ENCODE data around the gene NPY. TPM values are rescaled to one million over a fixed set of nuclear protein-coding genes. Genes with fewer than 3 reads are reported as not detected.

The NPY gene
- total RNA-seq, 1 donor from 2014 or later = 0.57 TPM

GRCh38 chr7:24340727-24341126 is 56.7 kb downstream of the NPY start:
- H3K27me3 ChIP-seq (ENCODE audit: insufficient read depth, low read length) = peaks cover 5% of the 10 kb centered on the region

More at GRCh38 chr7:24340727-24341126, 56.7 kb downstream of the NPY start:
- peaks cover 3% of the 10 kb centered on the region for H3K4me1 Mint-ChIP-seq (ENCODE audit: low read depth, unreplicated experiment)
- peaks cover 2% of the 10 kb centered on the region for H3K9me3 Mint-ChIP-seq (ENCODE audit: unreplicated experiment)
- no peak overlapping the region for H2AFZ ChIP-seq (ENCODE audit: low read depth, low read length)
- H3K9me3 ChIP-seq (ENCODE audit: insufficient read depth, low read depth, low read length) = no peaks in the 10 kb centered on the region
- no peaks in the 10 kb centered on the region for H3K4me1 ChIP-seq (ENCODE audit: insufficient read depth, low read length)
- no peak overlapping the region for H3K4me2 ChIP-seq (ENCODE audit: low read length)
- no peak overlapping the region for H3K27ac Mint-ChIP-seq (ENCODE audit: unreplicated experiment)
- TF ChIP-seq, protein P1, sequence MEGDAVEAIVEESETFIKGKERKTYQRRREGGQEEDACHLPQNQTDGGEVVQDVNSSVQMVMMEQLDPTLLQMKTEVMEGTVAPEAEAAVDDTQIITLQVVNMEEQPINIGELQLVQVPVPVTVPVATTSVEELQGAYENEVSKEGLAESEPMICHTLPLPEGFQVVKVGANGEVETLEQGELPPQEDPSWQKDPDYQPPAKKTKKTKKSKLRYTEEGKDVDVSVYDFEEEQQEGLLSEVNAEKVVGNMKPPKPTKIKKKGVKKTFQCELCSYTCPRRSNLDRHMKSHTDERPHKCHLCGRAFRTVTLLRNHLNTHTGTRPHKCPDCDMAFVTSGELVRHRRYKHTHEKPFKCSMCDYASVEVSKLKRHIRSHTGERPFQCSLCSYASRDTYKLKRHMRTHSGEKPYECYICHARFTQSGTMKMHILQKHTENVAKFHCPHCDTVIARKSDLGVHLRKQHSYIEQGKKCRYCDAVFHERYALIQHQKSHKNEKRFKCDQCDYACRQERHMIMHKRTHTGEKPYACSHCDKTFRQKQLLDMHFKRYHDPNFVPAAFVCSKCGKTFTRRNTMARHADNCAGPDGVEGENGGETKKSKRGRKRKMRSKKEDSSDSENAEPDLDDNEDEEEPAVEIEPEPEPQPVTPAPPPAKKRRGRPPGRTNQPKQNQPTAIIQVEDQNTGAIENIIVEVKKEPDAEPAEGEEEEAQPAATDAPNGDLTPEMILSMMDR (IDR thresholded peaks at IDR 0.05; ENCODE audit: insufficient read depth, low read depth, low read length) = no peak
- TF ChIP-seq EZH2 (IDR thresholded peaks at IDR 0.05; ENCODE audit: insufficient read depth, low read length) = no peak
- H3K27me3 Mint-ChIP-seq (ENCODE audit: low read depth, unreplicated experiment) = peaks cover 9% of the 10 kb centered on the region
- no peaks in the 10 kb centered on the region for H3K79me2 ChIP-seq (ENCODE audit: insufficient read depth, low read length)
- no peak overlapping the region for H3K4me3 Mint-ChIP-seq (ENCODE audit: unreplicated experiment)
- no peak for DNase-seq (ENCODE audit: low read depth)
- no peak overlapping the region for H3K9ac ChIP-seq (ENCODE audit: low read length)
- H3K36me3 Mint-ChIP-seq (ENCODE audit: low read depth, unreplicated experiment) = no peaks in the 10 kb centered on the region
- no peak overlapping the region for H3K4me3 ChIP-seq (ENCODE audit: insufficient read depth, low read depth, low read length)
- no peak overlapping the region for H3K27ac ChIP-seq (ENCODE audit: low read depth, low read length)
- no peak for FAIRE-seq
- no peaks in the 10 kb centered on the region for H4K20me1 ChIP-seq (ENCODE audit: insufficient read depth, low read length)
- no peaks in the 10 kb centered on the region for H3K36me3 ChIP-seq (ENCODE audit: insufficient read depth, low read length)

Measured in astrocyte (in vitro differentiated cells and primary cell).